Caco-2 (cell line): ENCODE data around the gene ZCCHC7. TPM values are rescaled to one million over a fixed set of nuclear protein-coding genes. Genes with fewer than 3 reads are reported as not detected.
"Not testable (repeated sequence)": the region's sequence is repeated elsewhere in the genome, so short reads cannot be mapped to it uniquely, and the experiment has no call there.

Source experiments
- BruUV-seq: library from RNA; stranded (reverse); fragments of 400-500 nt; replicated peaks from 2 replicates; lab custom pipeline; 2021; lab: Mats Ljungman, UMichigan
- CTCF ChIA-PET: fragments of 300-600 bp; sonication (Branson Sonifier 250); formaldehyde crosslinking; loops from one replicate; lab custom pipeline; 2022; ENCODE audit warnings: antibody characterized with exemption; lab: Charles Lee
- POLR2A ChIA-PET: fragments of 300-600 bp; sonication (Branson Sonifier 250); formaldehyde crosslinking; loops from one replicate; lab custom pipeline; 2022; ENCODE audit warnings: antibody characterized with exemption; lab: Charles Lee
- DNase-seq, 2 experiments: peaks; one replicate each; pipeline versions ENCODE4 v3.0.0 to v3.0.0-alpha.2; 2020 to 2022
- H3K27me3 ChIP-seq: replicated peaks from 2 replicates; pipeline ENCODE4 v1.6.0; 2011; ENCODE audit warnings: low read length; ENCODE audit not compliant: control insufficient read depth, insufficient read depth
- H3K36me3 ChIP-seq: 2 replicates; pipeline ENCODE4 v1.5.1; 2011; ENCODE audit warnings: low read length; ENCODE audit not compliant: control insufficient read depth, insufficient read depth
- H3K4me1 ChIP-seq: fragments of 250-450 bp; sonication (Bioruptor Pico); 2 replicates; pipeline ENCODE4 v1.5.1; 2020; ENCODE audit warnings: mild to moderate bottlenecking
- H3K4me3 ChIP-seq: 2 replicates; pipeline ENCODE4 v1.5.1; 2011; ENCODE audit warnings: low read depth, mild to moderate bottlenecking, control low read depth, low read length
- H3K9me3 ChIP-seq: fragments of 250-450 bp; sonication (Bioruptor Pico); 2 replicates; pipeline ENCODE4 v1.5.1; 2020; ENCODE audit warnings: mild to moderate bottlenecking, moderate library complexity
- H3K27ac Mint-ChIP-seq: one replicate; pipeline ENCODE4 v1.8.0; 2022; ENCODE audit warnings: mixed read lengths; ENCODE audit not compliant: unreplicated experiment
- H3K27me3 Mint-ChIP-seq: one replicate; pipeline ENCODE4 v1.8.0; 2022; ENCODE audit warnings: mixed read lengths; ENCODE audit not compliant: insufficient read depth, unreplicated experiment
- H3K36me3 Mint-ChIP-seq: one replicate; pipeline ENCODE4 v1.8.0; 2022; ENCODE audit warnings: mild to moderate bottlenecking, mixed read lengths; ENCODE audit not compliant: insufficient read depth, unreplicated experiment
- H3K4me1 Mint-ChIP-seq: one replicate; pipeline ENCODE4 v1.8.0; 2022; ENCODE audit warnings: low read depth, mixed read lengths; ENCODE audit not compliant: unreplicated experiment
- H3K4me3 Mint-ChIP-seq: one replicate; pipeline ENCODE4 v1.8.0; 2022; ENCODE audit warnings: mild to moderate bottlenecking, moderate library complexity, mixed read lengths; ENCODE audit not compliant: unreplicated experiment
- H3K9me3 Mint-ChIP-seq: one replicate; pipeline ENCODE4 v1.8.0; 2022; ENCODE audit warnings: mixed read lengths; ENCODE audit not compliant: unreplicated experiment
- intact Hi-C: fragments of 100-400 bp; cut with micrococcal nuclease; formaldehyde crosslinking; loops from one replicate; pipeline ENCODE4 v1.10.0; 2022; ENCODE audit not compliant: unreplicated experiment
- total RNA-seq: library from RNA; stranded (reverse); gene quantifications from 2 replicates; pipeline ENCODE4 v1.2.3, GENCODE V29; 2022
- TF ChIP-seq, protein P1 (sequence below), 2 experiments: fragments of 200-600 bp in 1 of 2; IDR thresholded peaks; 1 replicate in 1 of 2; 2 replicates in 1 of 2; pipeline versions ENCODE4 v1.5.1 to v1.8.0; 2011 to 2022; ENCODE audit warnings: antibody characterized with exemption in 1 of 2, control low read depth in 1 of 2, inconsistent platforms in 1 of 2, low read depth in 1 of 2, low read length in 1 of 2, mild to moderate bottlenecking in 1 of 2, moderate library complexity in 1 of 2; ENCODE audit not compliant: insufficient read depth in 1 of 2, severe bottlenecking in 1 of 2, unreplicated experiment in 1 of 2

ZCCHC7 gene
- total RNA-seq, 1 experiment from 2014 or later = 22.0 TPM

DNA sequence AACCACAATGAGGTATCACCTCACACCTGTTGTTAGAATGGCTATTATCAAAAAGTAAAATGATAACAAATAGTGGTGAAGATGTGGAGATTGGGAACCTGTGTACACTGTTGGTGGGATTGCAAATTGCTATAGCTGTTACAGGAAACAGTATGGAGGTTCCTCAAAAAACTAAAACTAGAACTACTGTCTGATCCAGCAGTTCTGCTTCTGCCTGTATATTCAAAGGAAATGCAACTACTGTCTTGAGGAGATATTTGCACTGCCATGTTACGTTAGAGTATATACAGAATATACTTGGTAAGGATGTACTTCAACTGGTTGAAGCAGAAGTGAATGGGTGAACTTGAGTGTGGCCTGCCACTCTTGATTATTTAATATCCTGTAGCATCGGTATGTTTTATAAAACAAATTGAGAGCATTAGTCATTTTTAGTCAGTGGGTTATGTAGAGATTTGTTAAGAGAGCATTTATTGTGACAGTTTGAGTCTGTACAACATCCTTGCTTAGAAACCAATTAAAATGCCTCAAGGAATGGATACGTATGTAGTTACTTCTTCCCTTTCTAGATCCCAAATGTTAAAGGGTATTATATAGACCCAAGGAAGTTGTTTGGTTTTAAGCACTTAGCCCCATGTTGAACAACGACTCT lies 37.5 kb downstream of the ZCCHC7 start:
- H3K27me3 Mint-ChIP-seq = no peaks in the 10 kb centered on the region
- H3K4me1 ChIP-seq = no peaks in the 10 kb centered on the region
- TF ChIP-seq, protein P1, sequence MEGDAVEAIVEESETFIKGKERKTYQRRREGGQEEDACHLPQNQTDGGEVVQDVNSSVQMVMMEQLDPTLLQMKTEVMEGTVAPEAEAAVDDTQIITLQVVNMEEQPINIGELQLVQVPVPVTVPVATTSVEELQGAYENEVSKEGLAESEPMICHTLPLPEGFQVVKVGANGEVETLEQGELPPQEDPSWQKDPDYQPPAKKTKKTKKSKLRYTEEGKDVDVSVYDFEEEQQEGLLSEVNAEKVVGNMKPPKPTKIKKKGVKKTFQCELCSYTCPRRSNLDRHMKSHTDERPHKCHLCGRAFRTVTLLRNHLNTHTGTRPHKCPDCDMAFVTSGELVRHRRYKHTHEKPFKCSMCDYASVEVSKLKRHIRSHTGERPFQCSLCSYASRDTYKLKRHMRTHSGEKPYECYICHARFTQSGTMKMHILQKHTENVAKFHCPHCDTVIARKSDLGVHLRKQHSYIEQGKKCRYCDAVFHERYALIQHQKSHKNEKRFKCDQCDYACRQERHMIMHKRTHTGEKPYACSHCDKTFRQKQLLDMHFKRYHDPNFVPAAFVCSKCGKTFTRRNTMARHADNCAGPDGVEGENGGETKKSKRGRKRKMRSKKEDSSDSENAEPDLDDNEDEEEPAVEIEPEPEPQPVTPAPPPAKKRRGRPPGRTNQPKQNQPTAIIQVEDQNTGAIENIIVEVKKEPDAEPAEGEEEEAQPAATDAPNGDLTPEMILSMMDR (IDR thresholded peaks at IDR 0.05; ENCODE audit: insufficient read depth in 1 of 2, low read depth in 1 of 2, low read length in 1 of 2, severe bottlenecking in 1 of 2, unreplicated experiment in 1 of 2) = no peak
- no peaks in the 10 kb centered on the region for H3K4me1 Mint-ChIP-seq
- no peaks in the 10 kb centered on the region for H3K9me3 Mint-ChIP-seq
- intact Hi-C loops = no loop called here
- no peak overlapping the region for H3K27ac Mint-ChIP-seq
- no peaks in the 10 kb centered on the region for H3K27me3 ChIP-seq
- H3K36me3 ChIP-seq = no peaks in the 10 kb centered on the region
- BruUV-seq = no TSS peak
- ChIA-PET CTCF (no interaction called here), POLR2A (no interaction called here)
- no peak overlapping the region for H3K4me3 Mint-ChIP-seq
- H3K9me3 ChIP-seq = no peaks in the 10 kb centered on the region
- no peak overlapping the region for H3K4me3 ChIP-seq
- no peak for DNase-seq
- peaks cover 26% of the 10 kb centered on the region for H3K36me3 Mint-ChIP-seq

- no peak overlapping the region for H3K4me3 ChIP-seq
- no peak overlapping the region for H3K27ac Mint-ChIP-seq
- H3K9me3 Mint-ChIP-seq = no peaks in the 10 kb centered on the region
- POLR2A ChIA-PET = no interaction called here
- H3K36me3 Mint-ChIP-seq = peaks cover 29% of the 10 kb centered on the region
- no peaks in the 10 kb centered on the region for H3K4me1 ChIP-seq
- H3K9me3 ChIP-seq = no peaks in the 10 kb centered on the region
- no TSS peak for BruUV-seq
- H3K27me3 Mint-ChIP-seq = no peaks in the 10 kb centered on the region
- H3K4me1 Mint-ChIP-seq = no peaks in the 10 kb centered on the region
- CTCF ChIA-PET = no interaction called here
- no peak overlapping the region for H3K4me3 Mint-ChIP-seq
- TF ChIP-seq, protein P1 (IDR thresholded peaks at IDR 0.05; ENCODE audit: insufficient read depth in 1 of 2, low read depth in 1 of 2, low read length in 1 of 2, severe bottlenecking in 1 of 2, unreplicated experiment in 1 of 2) = no peak
- no peaks in the 10 kb centered on the region for H3K27me3 ChIP-seq
- H3K36me3 ChIP-seq = no peaks in the 10 kb centered on the region
- intact Hi-C loops = no loop called here
- DNase-seq = no peak
These were observed 42.9 kb downstream of the ZCCHC7 start for GRCh38 chr9:37163299-37163698.

DNA sequence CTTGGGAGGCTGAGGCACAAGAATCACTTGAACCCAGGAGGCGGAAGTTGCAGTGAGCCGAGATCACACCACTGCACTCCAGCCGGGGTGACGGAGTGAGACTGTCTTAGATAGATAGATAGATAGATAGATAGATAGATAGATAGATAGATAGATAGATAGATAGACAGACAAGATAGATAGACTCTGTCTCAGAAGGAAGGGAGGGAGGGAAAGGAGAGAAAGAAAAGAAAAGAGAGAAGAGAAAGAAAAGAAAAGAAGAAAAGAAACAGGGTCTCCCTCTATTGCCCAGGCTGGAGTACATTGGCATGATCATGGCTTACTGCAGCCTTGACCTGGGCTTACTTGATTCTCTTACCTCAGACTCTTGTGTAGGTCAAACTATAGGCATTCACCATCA lies 44.0 kb downstream of the ZCCHC7 start:
- H3K36me3 ChIP-seq, H3K27me3 Mint-ChIP-seq, BruUV-seq, H3K27ac Mint-ChIP-seq, CTCF ChIA-PET, intact Hi-C loops, H3K4me1 ChIP-seq, H3K9me3 ChIP-seq, DNase-seq, H3K4me1 Mint-ChIP-seq, H3K4me3 Mint-ChIP-seq, POLR2A ChIA-PET, H3K9me3 Mint-ChIP-seq, H3K4me3 ChIP-seq, H3K27me3 ChIP-seq: not testable (repeated sequence)
- peaks cover 29% of the 10 kb centered on the region for H3K36me3 Mint-ChIP-seq
